Vein endothelial cell (primary cell): Measurements from ENCODE around the gene SLC6A13. TPM values are rescaled to one million over a fixed set of nuclear protein-coding genes. Genes with fewer than 3 reads are reported as not detected.

Experiments used
- total RNA-seq: library from RNA; depleted of rRNA; stranded (reverse); fragments of >200 nt; gene quantifications from 2 replicates; pipeline ENCODE4 v1.2.3, GENCODE V29; 2012

The SLC6A13 gene
- 0.10 TPM in 1 of 2 replicates, not detected in the other for total RNA-seq

DNA sequence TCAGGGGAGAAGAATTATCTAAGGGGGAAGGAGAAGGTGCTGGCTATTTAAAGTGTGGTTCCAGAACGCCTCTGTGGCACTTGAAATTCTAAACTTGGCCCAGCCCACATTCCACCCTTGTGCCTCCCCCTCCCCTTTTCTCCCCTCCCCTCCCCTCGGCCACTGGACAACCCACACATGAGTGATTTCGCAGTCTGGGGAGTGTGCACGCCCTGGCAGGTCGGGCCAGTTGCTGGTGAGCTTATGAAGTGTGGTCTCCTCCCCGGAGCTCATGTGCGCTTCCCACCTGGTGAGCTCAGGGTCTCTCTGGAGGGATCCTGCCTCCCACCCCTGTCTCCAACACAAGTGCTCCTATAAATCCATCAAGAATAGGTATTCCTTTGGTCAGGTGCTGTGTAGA lies at the start of gene SLC6A13:
TSS of gene SLC6A13 (minus strand) at position 20 of the 400 bp plus-strand sequence. CDS start 2,784 bp downstream, outside the sequence.

DNA sequence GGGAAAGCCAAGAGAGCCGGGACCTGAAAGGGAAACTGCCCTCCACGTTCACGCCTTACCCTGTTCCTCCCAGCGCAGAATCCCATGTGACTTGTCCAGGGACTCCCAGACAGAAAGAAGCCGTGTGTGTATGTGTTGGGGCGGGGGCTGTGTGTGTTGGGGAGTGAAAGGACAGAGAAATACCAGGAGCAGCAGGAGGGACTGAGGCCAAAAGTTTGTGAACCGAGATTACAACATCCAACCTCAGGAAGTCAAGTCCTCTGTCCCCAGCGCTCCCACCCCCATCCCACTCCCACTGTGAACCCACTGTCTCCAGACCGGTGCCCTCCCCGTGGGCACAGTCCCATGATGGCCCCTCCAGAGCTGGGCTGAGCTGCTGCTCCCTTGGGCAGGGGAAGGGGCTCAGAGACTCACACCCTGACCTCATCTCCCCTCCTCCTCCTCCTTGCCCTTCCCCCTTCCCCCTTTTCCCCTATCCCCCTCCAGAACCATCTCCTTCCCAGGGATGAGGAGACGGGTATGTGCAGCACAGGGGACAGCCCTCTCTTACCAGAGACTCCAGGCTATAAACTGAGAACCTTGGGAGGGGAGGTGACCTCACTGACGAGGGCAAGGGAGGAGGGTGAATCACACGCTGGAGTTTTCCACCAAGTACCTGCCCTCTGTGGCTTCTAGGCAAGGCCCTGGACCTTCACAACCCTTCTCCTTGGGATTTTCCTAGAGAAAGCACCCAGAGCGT lies 48.5 kb downstream of the SLC6A13 start, which contains the start of gene SLC6A12:
TSS of gene SLC6A12 (minus strand) at position 155 of the 739 bp plus-strand sequence. CDS start 4,171 bp downstream, outside the sequence.

Other genes with a start within 250 kb of the SLC6A13 start
- under 0.01 TPM in 1 of 2 replicates, not detected in the other for gene IQSEC3, start 196.1 kb downstream of the SLC6A13 start, total RNA-seq
- not detected in 2 replicates for gene SLC6A12, start 48.7 kb downstream of the SLC6A13 start, total RNA-seq
- 50.4 and 64.3 TPM in 2 replicates for gene KDM5A, start 126.5 kb upstream of the SLC6A13 start, total RNA-seq
- 9.5 and 15.7 TPM in 2 replicates for gene CCDC77, start 138.8 kb upstream of the SLC6A13 start, total RNA-seq
- gene B4GALNT3, start 197.1 kb upstream of the SLC6A13 start, total RNA-seq = not detected in 2 replicates